Measurements from ENCODE around the gene ADAM33.

Gene ADAM33

GRCh38 chr20:3687655-3688054 lies 5.8 kb upstream of the ADAM33 start:
- DNase-seq (ENCODE audit: low read depth in 3 of 3, low spot score in 1 of 3) = no peak

GRCh38 chr20:3686867-3687321 lies 5.1 kb upstream of the ADAM33 start:
- DNase-seq (ENCODE audit: low read depth in 3 of 3, low spot score in 1 of 3) = no peak

- no peak for DNase-seq (ENCODE audit: low read depth in 3 of 3, low spot score in 1 of 3)
Measured at GRCh38 chr20:3686421-3686820, 4.6 kb upstream of the ADAM33 start.

- DNase-seq (ENCODE audit: low read depth in 3 of 3, low spot score in 1 of 3) = no peak
Measured at GRCh38 chr20:3685341-3685740, 3.5 kb upstream of the ADAM33 start.

GRCh38 chr20:3681352-3681930 lies 369 bp downstream of the ADAM33 start:
- no peak for DNase-seq (ENCODE audit: low read depth in 3 of 3, low spot score in 1 of 3)

GRCh38 chr20:3680701-3681351 lies 984 bp downstream of the ADAM33 start:
- no peak for DNase-seq (ENCODE audit: low read depth in 3 of 3, low spot score in 1 of 3)

GRCh38 chr20:3679749-3680700 lies 1.8 kb downstream of the ADAM33 start:
- DNase-seq (ENCODE audit: low read depth in 3 of 3, low spot score in 1 of 3) = no peak

- no peak for DNase-seq (ENCODE audit: low read depth in 3 of 3, low spot score in 1 of 3)
Measured at GRCh38 chr20:3678856-3679720, 2.7 kb downstream of the ADAM33 start.

- no peak for DNase-seq (ENCODE audit: low read depth in 3 of 3, low spot score in 1 of 3)
Measured at GRCh38 chr20:3678198-3678597, 3.6 kb downstream of the ADAM33 start.

GRCh38 chr20:3677733-3678132 lies 4.1 kb downstream of the ADAM33 start:
- DNase-seq (ENCODE audit: low read depth in 3 of 3, low spot score in 1 of 3) = no peak

GRCh38 chr20:3674995-3675900 lies 6.6 kb downstream of the ADAM33 start:
- no peak for DNase-seq (ENCODE audit: low read depth in 3 of 3, low spot score in 1 of 3)

- DNase-seq (ENCODE audit: low read depth in 3 of 3, low spot score in 1 of 3) = no peak
Measured at GRCh38 chr20:3674447-3674846, 7.4 kb downstream of the ADAM33 start.

- DNase-seq (ENCODE audit: low read depth in 3 of 3, low spot score in 1 of 3) = no peak
Measured at GRCh38 chr20:3673221-3674070, 8.4 kb downstream of the ADAM33 start.

- DNase-seq (ENCODE audit: low read depth in 3 of 3, low spot score in 1 of 3) = no peak
Measured at GRCh38 chr20:3672547-3673171, 9.2 kb downstream of the ADAM33 start.

- DNase-seq (ENCODE audit: low read depth in 3 of 3, low spot score in 1 of 3) = no peak
Measured at GRCh38 chr20:3671986-3672546, 9.7 kb downstream of the ADAM33 start.

- no peak for DNase-seq (ENCODE audit: low read depth in 3 of 3, low spot score in 1 of 3)
Measured at GRCh38 chr20:3670945-3671344, 10.9 kb downstream of the ADAM33 start.

- DNase-seq (ENCODE audit: low read depth in 3 of 3, low spot score in 1 of 3) = no peak
Measured at GRCh38 chr20:3670511-3670910, 11.3 kb downstream of the ADAM33 start.

GRCh38 chr20:3669710-3670367 lies 12.0 kb downstream of the ADAM33 start:
- no peak for DNase-seq (ENCODE audit: low read depth in 3 of 3, low spot score in 1 of 3)
